Stimulated activated CD4-positive, alpha-beta T cell treated with anti-CD3 and anti-CD28 coated beads, TNF-alpha, amount 100 ng/mL, for 24 hours (primary cell): Measurements from ENCODE around the gene SENP8.
"Not testable (repeated sequence)": the region's sequence is repeated elsewhere in the genome, so short reads cannot be mapped to it uniquely, and the experiment has no call there.

ENCODE experiments used
- DNase-seq, 3 experiments: peaks; one replicate each; pipeline ENCODE4 v3.0.0-alpha.2; 2020; ENCODE audit warnings: low read depth in 3 of 3

Gene SENP8

DNA sequence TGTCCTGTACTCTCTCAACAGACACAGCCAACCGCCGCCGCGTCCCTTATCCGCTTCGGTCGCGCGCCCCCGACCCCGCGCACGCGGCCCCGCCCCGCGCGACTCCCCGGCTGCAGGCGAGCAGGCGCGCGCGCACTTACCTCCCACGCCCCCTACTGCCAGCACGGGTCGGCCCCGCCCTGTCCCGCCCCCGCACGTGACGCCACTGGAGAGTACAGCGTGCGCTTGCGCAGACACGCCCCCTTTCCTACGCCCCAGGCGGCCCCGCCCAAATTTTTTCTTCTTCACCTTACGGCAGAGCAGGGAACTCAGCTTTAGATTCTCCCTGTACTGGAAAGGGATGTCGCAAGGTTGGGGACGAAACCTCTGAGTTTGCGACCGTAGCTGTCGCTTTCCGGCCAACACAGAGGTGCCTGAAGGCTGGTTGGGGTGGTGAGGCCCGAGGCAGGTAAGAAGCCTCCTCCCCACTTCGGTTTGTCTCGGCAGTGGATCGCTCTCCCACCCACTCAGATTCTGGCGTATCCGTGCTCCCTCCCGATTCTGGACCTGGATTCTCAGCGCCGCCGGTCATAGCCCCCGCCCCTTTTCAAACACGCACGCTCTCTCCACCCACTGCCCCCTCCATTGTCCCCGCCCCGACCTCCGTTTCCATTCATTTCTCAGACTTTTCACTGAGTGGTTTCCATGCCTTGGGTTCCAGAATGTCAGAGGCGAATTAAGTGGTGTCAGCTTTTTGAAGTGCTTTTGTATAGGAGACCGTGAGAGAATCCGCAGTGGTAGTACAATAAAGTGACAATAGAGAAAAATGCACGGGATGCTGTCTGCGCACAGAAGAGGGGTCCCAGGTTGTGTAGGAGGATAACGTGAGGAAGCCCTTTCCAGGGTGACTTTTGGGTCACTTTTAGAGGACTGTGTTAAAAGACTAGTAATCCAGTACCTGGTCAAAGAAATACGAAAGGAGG is at the start of gene SENP8, which contains the start of gene MYO9A:
SENP8 (plus strand) TSS at position 387 of the 962 bp plus-strand sequence. CDS start 21,221 bp downstream, outside the sequence.
MYO9A (minus strand) TSS at position 134 of the 962 bp plus-strand sequence. CDS start 71,587 bp downstream, outside the sequence.
- DNase-seq, result peak; percentile 98 to 100 (median 99)

DNA sequence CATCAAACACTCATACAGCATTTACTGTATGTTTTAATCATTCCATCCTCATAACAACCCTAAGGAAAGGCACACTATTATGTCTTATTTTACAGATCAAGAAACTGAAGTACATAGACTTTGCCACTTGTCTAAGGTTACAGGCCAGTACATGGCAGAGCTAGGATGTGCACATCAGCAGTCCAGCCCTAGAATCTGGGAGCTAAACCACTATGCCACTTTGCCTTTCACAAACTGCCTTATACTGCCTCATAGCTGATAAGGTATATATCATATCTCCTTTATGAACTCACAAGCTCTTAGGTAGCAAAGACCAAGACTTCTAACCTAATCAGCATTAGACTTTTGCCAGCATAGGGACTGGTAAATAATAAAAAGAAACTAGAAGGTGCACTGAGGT is 49.3 kb upstream of the SENP8 start:
- DNase-seq, result no peak

DNA sequence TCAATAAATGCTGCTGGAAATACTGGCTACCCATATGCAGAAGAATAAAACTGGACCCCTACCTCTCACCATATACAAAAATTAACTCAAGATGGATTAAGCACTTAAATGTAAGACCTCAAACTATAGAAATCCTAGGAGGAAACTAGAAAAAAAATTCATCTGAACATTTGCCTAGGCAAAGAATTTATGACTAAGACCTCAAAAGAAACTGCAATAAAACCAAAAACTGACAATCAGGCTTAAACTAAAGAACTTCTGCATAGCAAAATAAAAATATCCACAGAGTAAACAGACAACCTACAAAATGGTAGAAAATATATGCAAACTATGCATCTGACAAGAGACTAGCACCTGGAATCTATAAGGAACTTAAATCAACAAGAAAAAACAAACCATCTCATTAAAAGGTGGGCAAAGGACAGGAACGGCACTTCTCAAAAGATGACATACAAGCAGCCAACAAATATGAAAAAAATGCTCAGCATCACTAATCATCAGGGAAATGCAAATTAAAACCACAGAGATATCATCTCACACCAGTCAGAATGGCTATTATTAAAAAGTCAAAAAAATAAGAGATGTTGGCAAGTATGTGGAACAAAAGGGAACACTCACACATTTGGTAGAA is 47.3 kb upstream of the SENP8 start:
- DNase-seq, result no peak

DNA sequence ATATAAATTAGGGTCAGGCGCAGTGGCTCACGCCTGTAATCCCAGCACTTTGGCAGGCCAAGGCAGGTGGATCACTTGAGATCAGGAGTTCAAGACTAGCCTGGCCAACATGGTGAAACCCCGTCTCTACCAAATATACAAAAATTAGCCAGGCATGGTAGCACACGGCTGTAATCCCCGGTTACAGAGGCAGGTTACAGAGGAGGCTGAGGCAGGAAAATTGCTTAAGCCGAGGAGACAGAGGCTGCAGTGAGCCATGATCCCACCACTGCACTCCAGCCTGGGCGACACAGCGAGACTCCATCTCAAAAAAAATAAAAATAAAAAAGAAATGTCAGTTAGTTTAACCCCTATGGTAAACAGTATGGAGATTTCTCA is 46.8 kb upstream of the SENP8 start:
- DNase-seq, result not testable (repeated sequence)

DNA sequence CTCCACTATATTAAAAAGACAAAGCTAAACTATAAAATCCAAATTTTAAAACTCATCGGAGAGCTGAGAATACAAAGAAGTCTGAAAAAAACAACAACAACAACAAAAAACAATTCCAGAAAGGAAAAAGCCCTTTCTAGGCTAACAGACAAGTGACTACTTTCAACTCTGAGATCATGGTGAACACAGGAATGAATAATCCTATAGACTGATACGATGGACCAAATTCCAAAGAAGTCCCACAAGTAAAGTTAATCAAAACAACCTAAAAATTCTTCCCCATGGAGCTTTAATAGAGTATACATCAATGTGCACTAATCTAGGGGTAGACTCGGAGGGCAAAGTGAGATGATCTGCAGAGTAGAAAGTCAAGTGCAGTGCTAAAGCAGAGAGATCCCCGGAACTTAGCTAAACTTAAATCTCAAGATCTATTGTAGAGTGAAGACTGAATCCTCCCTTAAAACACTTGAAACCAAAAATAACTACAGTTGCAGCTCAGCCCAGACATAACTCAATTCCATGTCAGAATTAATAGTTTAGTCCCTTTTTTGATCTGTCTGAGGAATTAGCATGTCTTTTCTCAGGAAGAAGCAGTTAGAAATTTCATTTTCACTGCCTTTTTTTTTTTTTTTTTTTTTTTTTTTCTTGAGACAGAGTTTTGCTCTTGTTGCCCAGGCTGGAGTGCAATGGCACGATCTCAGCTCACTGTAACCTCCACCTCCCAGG is 43.7 kb upstream of the SENP8 start:
- DNase-seq, result no peak

DNA sequence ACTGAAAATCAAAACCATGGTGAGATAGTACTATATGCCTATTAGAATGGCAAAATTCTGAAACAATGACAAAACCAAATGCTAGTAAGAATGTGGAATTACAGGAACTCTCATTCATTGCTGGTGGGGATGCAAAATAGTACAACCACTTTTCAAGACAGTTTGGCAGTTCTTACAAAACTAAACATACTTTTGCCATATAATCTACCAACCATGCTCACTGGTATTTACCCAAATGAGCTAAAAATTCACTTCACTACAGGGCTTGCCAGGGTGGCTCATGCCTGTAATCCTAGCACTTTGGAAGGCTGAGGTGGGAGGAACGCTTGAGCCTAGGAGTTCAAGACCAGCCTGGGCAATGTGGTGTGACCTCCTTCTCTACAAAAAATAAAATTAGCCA is 40.3 kb upstream of the SENP8 start:
- no peak for DNase-seq

DNA sequence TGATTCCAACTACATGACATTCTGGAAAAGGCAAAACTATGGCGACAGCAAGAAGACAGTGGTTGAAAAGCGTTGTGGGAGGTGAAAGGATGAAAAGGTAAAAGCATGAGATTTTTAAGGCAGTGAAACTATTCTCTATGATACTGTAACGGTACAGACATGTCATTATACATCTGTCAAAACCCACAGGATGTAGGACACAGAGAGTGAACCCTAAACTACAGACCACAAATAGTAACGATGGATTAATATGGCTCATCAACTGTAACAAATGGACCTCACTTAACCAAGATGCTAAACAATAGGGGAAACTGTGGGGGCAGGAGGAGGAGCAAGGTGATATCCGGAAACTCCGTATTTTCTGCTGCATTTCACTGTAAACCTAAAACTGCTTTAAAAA is 39.3 kb upstream of the SENP8 start:
- no peak for DNase-seq

DNA sequence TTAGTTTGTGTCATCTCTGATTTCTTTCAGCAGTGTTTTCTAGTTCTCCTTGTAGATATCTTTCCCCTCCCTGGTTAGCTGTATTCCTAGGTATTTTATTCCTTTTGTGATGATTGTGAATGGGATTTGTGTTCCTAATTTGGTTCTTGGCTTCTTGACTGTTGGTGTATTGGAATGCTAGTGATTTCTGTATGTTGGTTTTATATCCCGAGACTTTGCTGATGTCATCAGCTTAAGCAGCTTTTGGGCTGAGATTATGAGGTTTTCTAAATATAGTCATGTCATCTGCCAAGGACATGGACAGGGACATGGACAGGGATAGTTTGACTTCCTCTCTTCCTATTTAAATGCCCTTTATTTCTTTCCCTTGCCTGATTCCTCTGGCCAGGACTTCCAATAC is 36.0 kb upstream of the SENP8 start:
- no peak for DNase-seq

DNA sequence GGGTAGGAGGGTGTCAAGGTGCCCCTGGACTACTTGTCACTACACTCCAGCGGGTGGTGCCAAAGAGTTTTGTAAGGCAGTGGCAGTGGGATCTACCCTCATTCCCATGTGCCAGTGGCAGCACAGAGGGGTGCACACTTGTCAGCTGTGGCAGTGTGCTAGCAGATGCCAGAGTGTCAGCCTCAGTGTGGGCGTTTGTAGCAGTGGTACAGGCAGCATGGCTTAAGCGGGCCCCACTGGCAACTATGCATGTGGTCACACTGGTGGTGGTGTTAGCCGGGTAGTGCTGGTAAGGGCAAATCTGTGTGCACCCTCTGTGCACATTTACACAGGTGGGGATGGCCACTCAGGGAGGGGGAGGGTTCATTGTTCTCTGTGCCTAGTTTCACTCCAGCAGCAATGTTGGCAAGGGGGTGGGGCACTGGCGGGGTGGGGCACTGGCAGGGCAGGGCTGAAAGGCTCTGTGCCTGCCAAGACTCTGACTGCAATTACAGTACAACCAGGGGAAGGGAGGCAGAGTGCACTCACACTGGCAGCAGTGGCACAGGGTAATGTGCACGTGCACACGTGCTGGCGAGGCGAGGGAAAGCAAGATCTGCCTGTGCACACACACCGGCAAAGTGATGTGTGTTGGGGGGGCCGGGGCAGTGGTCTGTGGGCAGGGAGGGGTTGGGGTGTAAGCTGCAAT is 32.0 kb upstream of the SENP8 start:
- DNase-seq, result no peak

DNA sequence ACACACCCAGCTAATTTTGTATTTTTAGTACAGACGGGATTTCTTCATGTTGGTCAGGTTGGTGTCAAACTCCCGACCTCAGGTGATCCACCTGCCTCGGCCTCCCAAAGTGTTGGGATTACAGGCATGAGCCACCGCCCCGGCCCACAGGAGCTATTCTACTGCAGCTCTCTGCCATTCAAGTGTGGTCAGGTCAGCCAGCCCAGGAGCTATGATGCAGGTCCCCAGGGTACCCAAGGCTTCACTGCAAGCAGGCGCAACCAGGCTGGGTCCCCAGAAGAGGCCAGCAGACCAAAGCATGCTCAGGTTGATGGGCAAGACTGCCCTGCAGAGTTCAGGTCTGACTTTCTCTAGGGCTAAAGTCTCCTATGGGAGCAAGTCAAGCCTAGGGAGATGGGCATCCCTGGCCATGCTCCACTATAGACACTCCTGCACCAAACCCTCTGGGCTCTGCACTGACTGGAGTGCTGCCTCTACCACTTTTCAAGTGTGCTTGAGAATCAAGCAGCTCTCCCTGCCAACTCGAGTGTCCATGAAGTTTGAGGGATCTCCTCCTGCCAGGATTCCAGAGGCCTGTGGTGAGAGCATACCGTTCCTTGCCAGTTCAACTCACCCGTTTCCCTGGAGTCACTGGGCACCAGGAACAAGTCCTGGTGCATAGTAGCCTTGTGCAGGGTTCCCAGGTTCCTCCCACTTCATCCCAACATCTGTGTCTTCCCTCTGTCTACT is 31.1 kb upstream of the SENP8 start:
- no peak for DNase-seq

DNA sequence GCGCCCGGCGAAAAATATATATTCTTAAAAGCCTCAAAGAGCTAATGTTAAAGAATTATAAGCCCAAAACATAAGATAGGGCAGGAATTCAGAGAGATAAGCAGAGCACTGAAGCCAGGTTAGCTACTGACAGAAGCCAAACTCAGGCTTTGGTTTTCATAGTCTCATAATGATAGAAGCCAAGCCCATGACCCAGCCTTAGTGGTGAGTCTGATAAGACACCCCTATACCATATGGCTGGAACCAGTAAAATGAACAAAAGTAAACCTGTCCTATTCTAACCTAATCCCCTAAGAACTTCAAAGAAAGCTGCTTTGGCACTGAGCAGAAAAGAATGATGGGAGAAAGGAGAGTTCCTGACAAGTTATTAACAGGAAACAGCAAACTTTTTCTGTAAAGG is 26.2 kb upstream of the SENP8 start:
- no peak for DNase-seq

DNA sequence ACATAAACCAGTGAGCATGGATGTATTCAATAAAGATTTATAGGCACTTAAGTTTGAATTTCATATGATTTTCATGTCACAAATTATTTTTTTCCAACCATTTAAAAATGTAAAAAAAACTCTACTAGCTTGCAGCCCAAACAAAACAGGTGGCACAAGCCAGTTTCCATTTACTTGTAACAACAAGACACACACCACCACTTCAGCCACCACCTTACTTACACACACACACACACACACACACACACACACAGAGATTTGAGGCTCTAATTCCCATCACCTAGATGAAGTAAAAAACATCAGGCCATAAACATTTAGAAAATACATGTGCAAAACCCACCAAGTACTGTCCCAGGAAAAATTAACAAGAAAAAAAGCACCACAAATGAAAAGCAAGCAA is 25.5 kb upstream of the SENP8 start:
- DNase-seq, result no peak

DNA sequence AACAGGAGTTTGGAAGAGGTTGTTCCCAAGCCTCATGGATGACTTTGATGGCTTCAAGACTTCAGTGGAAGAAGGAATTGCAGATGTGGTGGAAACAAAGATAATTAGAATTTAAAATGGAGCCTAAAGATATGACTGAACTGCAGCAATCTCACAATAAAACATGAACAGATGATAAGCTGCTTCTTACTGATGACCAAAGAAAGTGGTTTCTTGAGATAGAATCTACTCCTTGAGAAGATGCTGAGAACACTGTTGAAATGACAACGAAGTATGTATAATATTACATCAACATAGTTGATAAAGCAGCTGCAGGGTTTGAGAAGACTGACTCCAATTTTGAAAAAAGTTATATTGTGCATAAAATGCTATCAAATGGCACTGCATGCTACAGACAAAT is 21.4 kb upstream of the SENP8 start:
- no peak for DNase-seq

DNA sequence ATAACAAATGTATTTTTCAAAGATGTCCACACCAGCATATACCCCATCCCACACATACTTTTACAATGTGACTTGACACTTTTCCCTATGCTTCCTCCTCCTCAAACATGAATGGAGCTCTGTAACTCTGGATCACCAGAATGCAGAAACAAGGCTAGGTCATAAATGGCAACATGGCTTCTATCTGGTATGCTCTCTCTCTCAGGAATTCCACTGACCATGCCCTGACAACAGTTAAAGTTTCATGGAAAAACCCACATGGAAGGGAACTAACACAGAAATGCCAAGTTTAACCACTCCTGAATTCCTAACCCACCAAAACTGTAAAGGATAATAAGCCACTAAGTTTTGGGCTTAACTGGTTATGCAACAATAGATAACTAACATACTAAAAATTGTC is 20.2 kb upstream of the SENP8 start:
- no peak for DNase-seq

DNA sequence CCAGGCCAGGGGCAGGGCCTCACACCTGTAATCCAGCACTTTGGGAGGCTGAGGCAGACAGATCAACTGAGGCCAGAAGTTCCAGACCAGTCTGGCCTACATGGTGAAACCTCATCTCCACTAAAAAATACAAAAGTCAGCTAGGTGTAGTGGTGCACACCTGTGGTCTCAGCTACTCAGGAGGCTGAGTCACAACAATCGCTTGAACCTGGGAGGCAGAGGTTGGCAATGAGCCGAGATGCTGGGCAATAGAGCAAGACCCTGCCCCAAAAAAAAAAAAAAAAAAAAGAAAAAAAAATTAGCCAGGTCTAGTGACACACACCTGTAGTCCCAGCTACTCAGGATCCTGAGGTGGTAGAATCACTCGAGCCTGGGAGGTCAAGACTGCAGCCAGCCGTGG is 19.0 kb upstream of the SENP8 start:
- no peak for DNase-seq

DNA sequence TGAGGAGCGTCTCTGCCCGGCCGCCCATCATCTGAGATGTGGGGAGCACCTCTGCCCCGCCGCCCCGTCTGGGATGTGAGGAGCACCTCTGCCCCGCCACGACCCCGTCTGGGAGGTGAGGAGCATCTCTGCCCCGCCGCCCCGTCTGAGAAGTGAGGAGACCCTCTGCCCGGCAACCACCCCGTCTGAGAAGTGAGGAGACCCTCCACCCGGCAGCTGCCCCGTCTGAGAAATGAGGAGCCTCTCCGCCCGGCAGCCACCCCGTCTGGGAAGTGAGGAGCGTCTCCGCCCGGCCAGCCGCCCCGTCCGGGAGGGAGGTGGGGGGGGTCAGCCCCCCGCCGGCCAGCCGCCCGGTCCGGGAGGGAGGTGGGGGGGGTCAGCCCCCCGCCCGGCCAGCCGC is 17.7 kb upstream of the SENP8 start:
- DNase-seq, result not testable (repeated sequence)

DNA sequence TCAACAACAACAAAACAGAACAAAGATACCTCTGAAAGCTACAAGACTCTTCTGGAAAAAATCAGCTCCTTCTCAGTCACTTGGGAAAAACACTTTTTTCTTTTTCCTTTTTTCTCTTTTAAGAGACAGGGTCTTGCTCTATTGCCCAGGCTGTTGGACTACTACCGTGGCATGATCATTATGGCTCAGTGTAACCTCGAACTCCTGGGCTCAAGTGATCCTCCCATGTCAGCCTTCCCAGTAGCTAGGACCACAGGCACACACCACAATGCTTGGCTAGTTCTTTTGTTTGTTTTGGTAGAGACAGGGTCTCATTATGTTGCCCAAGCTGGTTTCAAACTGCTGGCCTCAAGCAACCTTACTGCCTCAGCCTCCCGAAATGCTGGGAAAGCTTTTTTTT is 13.1 kb upstream of the SENP8 start:
- no peak for DNase-seq

DNA sequence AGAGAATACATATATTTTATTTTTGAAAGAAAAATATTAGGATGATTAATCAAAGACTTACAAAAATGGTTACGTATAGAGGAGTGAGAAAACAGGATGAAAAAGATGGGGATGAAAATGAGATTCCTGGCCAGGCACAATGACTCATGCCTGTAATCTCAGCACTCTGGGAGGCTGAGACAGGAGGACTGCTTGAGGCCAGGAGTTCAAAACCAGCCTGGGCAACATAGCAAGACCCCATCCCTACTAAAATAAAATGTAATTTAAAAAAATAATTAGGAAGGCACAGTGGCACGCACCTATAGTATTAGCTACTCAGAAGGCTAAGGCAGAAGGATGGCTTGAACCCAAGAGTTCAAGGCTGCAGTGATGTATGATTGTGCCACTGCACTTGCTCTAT is 12.1 kb upstream of the SENP8 start:
- no peak for DNase-seq

DNA sequence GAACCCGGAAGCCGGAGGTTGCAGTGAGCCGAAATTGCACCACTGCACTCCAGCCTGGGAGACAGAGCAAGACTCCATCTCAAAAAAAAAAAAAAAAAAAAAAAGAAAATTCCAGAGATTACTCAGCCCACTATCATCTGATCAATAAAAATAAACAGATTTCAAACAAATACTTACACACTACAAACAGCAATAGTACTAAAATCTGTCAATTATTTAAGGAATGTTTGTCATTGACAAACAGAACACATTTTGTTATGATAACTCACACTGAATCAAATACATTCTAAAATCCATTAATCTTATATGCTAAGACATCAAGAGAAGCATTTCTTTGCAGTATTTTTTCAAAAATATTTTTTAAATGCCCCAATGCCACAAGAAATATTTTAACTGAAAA is 7.8 kb upstream of the SENP8 start:
- no peak for DNase-seq

DNA sequence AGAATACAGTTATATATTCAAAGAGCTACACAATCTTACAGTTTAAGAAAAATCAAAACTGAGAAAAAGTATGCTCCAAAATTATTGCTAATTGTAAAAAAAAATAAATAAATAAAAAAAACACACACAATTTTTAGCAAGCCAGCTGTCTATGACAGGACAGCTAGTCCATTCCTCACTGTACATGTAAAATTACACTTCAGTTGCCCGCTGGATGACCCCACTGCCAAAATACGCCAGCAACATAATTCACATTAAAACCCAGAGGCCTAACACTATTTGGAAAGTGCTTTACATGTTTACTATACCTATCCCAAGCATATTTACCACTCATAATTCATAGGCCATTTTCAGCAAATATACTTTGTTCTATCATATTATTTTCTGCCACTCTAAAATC is 6.1 kb upstream of the SENP8 start:
- no peak for DNase-seq

DNA sequence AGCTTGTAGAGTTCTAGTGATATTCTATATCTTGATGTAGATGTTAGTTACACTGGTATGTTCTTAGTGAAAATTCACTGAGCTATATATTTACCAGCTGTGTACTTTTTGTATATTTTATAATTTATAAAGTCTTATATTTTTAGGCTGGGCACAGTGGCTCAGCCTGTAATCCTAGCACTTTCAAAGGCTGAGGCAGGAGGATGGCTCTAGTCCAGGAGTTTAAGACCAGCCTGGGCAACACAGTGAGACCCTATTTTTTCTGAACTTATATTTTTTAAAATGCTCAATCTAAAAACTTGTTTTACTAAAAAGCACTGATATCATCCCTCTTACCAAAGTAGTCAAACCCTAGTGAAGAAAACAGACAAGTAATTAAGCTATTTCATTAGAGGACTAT is 5.4 kb upstream of the SENP8 start:
- DNase-seq, result no peak
